GM12892 (cell line): ENCODE data around the gene PLCG2.

Experiments used
- POLR2A ChIP-seq: IDR thresholded peaks from 2 replicates; pipeline ENCODE4 v1.6.1; 2011; ENCODE audit warnings: low read depth, low read length, control low read depth
- TAF1 ChIP-seq: IDR thresholded peaks from 2 replicates; pipeline ENCODE4 v1.6.1; 2011; ENCODE audit warnings: low read depth, mild to moderate bottlenecking, control low read depth, low read length, borderline replicate concordance

- TF ChIP-seq POLR2A (no peak), TAF1 (no peak)
These were observed 120.9 kb downstream of the PLCG2 start for GRCh38 chr16:81900014-81900413.
